Neural crest cell (in vitro differentiated cells): Measurements from ENCODE around the gene MAGI2. TPM values are rescaled to one million over a fixed set of nuclear protein-coding genes. Genes with fewer than 3 reads are reported as not detected.

Experiments
- DNase-seq: peaks from one replicate; pipeline ENCODE4 v3.0.0; 2021; ENCODE audit warnings: low read depth, mixed read lengths, low spot score
- H3K27ac Mint-ChIP-seq: one replicate; pipeline ENCODE4 v1.8.0; 2021; ENCODE audit warnings: mild to moderate bottlenecking, mixed read lengths; ENCODE audit not compliant: unreplicated experiment
- H3K27me3 Mint-ChIP-seq: 2 replicates; pipeline ENCODE4 v1.8.0; 2021; ENCODE audit warnings: low read depth, mild to moderate bottlenecking, mixed read lengths
- H3K36me3 Mint-ChIP-seq: 2 replicates; pipeline ENCODE4 v1.8.0; 2021; ENCODE audit warnings: low read depth, mild to moderate bottlenecking, mixed read lengths
- H3K4me1 Mint-ChIP-seq: 2 replicates; pipeline ENCODE4 v1.8.0; 2021; ENCODE audit warnings: mixed read lengths
- H3K4me3 Mint-ChIP-seq: one replicate; pipeline ENCODE4 v1.8.0; 2021; ENCODE audit warnings: mild to moderate bottlenecking, mixed read lengths
- H3K9me3 Mint-ChIP-seq: 2 replicates; pipeline ENCODE4 v1.8.0; 2021; ENCODE audit warnings: mixed read lengths
- total RNA-seq: library from RNA; stranded (reverse); gene quantifications from 2 replicates; pipeline ENCODE4 v1.2.1, GENCODE V29; 2021
- TF ChIP-seq, protein P1 (sequence below): fragments of 200-600 bp; sonication (generic); conservative IDR thresholded peaks from 2 replicates; pipeline ENCODE4 v1.5.0; 2021; ENCODE audit warnings: antibody characterized with exemption, mild to moderate bottlenecking

The MAGI2 gene
- total RNA-seq, 1 donor from 2014 or later: 10.0 TPM

DNA sequence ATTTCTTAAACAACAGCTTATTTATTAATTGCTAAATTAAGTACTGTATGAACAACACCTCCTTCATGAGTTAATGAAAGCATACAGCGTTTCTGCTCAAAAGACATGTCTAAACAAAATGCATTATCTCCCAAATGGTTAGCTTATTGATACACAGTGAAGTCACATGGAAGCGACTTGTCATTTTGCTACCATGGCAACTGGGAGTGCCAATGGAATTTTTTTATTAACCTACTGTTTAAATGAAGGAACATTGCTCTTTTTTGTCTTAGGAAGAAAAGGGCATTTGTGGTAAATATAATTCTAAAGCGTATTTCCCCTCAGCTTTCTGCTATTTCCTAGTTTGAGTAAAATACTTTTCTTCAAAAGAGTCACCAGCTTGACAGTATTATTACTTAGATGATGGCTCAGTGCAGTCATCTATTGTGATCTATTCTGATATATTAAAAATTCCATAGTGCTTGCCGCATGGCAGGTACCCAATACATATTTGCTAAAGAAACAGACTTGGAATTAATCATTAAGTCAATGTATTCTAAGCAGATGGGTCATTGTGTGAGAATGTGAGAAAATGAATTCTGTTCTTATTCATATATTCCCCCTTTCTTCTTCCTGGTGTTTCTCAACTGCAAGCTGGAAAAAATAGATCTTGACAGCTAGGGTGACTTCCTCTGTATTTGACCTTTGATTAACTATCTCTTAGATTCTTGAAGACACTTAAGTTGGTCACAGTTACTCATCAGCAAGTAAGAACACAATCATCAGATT is 818.3 kb downstream of the MAGI2 start:
- no peaks in the 10 kb centered on the region for H3K36me3 Mint-ChIP-seq
- no peak for DNase-seq
- H3K4me3 Mint-ChIP-seq: no peak overlapping the region
- H3K27ac Mint-ChIP-seq: no peak overlapping the region
- no peaks in the 10 kb centered on the region for H3K27me3 Mint-ChIP-seq
- TF ChIP-seq, protein P1, sequence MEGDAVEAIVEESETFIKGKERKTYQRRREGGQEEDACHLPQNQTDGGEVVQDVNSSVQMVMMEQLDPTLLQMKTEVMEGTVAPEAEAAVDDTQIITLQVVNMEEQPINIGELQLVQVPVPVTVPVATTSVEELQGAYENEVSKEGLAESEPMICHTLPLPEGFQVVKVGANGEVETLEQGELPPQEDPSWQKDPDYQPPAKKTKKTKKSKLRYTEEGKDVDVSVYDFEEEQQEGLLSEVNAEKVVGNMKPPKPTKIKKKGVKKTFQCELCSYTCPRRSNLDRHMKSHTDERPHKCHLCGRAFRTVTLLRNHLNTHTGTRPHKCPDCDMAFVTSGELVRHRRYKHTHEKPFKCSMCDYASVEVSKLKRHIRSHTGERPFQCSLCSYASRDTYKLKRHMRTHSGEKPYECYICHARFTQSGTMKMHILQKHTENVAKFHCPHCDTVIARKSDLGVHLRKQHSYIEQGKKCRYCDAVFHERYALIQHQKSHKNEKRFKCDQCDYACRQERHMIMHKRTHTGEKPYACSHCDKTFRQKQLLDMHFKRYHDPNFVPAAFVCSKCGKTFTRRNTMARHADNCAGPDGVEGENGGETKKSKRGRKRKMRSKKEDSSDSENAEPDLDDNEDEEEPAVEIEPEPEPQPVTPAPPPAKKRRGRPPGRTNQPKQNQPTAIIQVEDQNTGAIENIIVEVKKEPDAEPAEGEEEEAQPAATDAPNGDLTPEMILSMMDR: no peak
- H3K4me1 Mint-ChIP-seq: peaks cover 19% of the 10 kb centered on the region
- H3K9me3 Mint-ChIP-seq: no peaks in the 10 kb centered on the region

DNA sequence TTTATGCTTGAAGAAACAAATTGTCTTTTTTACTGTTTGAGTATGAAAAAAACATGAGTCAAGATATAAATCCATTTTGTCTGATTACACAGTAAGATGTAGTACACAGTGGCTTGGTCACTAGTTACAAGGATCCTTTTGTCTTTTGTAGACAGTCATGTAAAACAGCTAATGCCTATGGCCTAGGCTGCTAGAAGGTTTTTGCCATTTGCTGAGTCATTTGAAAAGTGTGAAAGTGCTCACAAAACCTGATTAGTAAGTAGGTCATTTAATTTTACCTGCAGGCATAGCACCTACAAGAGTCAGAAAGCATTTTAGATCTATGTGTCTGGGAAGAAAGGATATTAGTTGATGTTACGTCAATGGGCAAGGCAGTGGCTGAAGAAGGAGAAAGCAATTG is 819.4 kb downstream of the MAGI2 start:
- H3K4me1 Mint-ChIP-seq: peaks cover 19% of the 10 kb centered on the region
- no peak overlapping the region for H3K4me3 Mint-ChIP-seq
- no peak for DNase-seq
- no peaks in the 10 kb centered on the region for H3K9me3 Mint-ChIP-seq
- no peaks in the 10 kb centered on the region for H3K27me3 Mint-ChIP-seq
- H3K27ac Mint-ChIP-seq: peak overlapping the region; percentile 72
- TF ChIP-seq, protein P1: no peak
- H3K36me3 Mint-ChIP-seq: no peaks in the 10 kb centered on the region

DNA sequence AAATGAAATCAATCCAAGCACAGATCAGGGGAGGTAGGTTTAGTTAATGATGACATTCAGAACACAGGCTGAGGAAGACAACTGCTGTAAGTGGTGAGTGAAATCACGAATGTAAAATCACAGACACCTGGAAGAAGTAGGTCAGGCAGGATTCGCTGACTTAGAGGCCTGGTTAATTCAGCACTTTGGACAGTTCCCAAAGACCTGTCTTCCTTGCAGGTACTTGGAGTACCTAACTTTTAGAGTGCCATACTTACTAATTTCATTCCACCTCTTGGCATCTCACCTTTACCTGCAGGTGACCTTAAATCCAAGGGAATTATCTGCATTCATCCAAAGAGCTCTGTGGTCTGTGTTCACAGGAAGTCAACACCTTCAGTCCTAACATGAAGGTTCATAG is 832.5 kb downstream of the MAGI2 start:
- Mint-ChIP-seq H3K36me3 (no peaks in the 10 kb centered on the region), H3K4me1 (no peaks in the 10 kb centered on the region), H3K9me3 (no peaks in the 10 kb centered on the region), H3K27me3 (no peaks in the 10 kb centered on the region), H3K27ac (no peak overlapping the region), H3K4me3 (no peak overlapping the region)
- DNase-seq: no peak
- TF ChIP-seq, protein P1: no peak

DNA sequence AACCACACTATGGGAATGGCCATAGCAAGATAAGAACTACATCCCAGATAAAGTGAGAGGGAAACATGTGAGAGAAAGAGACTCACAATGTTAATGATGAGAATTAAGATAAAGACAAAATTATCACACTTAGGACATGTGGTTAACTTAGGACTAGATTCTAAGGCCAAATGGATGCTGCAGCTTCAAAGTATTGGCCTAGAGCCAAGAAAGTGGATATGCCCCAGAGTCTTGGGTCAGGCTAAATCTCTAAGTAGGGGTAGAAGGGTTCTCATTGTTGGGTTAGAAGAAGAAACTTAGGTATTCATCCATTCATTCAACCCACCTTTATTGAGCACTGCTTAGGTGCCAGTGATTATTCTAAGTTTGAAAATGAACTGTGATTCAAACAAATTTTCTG is 836.9 kb downstream of the MAGI2 start:
- H3K27me3 Mint-ChIP-seq: no peaks in the 10 kb centered on the region
- DNase-seq: no peak
- no peaks in the 10 kb centered on the region for H3K36me3 Mint-ChIP-seq
- TF ChIP-seq, protein P1: no peak
- no peak overlapping the region for H3K4me3 Mint-ChIP-seq
- no peak overlapping the region for H3K27ac Mint-ChIP-seq
- no peaks in the 10 kb centered on the region for H3K4me1 Mint-ChIP-seq
- H3K9me3 Mint-ChIP-seq: no peaks in the 10 kb centered on the region

DNA sequence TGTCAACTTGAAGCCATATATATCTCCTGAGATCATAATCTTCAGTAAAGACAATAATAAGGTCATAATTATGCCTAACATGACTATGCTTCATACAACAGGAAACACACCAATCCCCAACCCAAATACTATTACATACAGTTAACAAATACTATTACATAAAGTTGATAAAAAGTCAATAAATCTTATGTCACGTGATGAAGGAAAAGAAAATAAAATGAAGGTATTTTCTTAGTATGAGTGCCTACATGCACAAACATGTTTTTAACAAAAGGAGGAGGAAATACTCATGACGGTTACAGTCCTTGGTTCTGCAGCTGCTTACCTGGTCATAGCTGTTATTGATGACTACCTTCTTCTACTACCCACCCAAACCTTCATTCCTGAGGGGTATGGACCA is 844.2 kb downstream of the MAGI2 start:
- Mint-ChIP-seq H3K36me3 (no peaks in the 10 kb centered on the region), H3K27me3 (no peaks in the 10 kb centered on the region), H3K4me1 (peaks cover 4% of the 10 kb centered on the region), H3K27ac (no peak overlapping the region), H3K4me3 (no peak overlapping the region), H3K9me3 (peaks cover 7% of the 10 kb centered on the region)
- no peak for DNase-seq
- TF ChIP-seq, protein P1: no peak
